ENCODE results near the gene SEPTIN3.

The SEPTIN3 gene, protein sequence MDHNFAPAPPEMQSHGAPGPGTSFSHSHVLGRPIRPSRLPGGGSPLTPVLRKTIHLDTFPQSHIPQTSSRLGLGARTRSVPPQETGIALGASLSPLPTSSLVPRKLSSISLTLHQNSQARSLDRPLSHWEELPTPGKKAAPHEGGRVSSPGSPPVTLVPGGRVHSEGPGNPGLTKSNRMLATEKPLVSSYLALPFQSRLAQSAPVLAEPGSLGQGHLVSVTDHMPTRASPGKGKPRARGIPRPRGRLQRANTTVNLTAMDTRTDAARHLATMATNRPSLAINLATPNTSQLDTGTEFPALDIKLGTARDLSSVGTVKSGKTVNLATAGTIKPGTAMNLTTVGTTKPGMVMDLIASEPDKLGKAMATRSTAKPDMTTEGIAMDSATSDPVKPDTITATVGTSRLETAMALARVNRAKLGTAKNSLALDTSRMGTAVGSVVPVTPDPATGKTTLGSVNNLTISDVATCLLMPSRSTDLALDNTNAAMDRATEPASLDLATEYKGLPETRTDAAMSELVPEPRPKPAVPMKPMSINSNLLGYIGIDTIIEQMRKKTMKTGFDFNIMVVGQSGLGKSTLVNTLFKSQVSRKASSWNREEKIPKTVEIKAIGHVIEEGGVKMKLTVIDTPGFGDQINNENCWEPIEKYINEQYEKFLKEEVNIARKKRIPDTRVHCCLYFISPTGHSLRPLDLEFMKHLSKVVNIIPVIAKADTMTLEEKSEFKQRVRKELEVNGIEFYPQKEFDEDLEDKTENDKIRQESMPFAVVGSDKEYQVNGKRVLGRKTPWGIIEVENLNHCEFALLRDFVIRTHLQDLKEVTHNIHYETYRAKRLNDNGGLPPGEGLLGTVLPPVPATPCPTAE

DNA sequence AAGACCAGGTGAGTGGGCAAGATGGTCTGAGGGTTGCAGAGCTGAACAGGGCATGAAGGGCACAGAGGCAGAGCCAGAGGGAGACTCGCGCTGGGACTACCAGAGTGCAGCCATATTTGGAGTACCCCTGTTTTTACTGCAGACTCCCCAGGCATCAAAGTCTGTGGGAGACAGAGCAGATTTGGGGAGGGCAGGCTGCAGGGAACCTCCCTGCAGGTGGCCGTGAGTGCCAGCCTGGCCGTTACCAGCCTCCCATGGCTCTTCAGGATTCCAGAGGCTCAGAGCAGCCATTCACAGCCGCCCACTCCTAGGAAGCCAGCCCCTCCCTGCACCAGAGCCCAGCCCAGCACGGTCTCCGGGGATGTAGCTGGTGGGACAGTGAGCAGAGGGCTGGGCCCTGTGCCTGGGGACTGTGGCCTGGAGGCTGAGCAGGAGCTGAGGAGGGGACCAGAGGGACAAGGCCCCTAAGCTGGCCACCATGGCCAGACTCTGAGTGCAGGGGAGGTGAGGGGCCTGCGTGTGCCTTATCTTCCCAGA is at the start of gene SEPTIN3:
TSS of gene SEPTIN3 (plus strand) at position 334 of the 537 bp plus-strand sequence. CDS start 2,050 bp downstream, outside the sequence.
- DNase-seq (ENCODE audit: low spot score) = no peak

DNA sequence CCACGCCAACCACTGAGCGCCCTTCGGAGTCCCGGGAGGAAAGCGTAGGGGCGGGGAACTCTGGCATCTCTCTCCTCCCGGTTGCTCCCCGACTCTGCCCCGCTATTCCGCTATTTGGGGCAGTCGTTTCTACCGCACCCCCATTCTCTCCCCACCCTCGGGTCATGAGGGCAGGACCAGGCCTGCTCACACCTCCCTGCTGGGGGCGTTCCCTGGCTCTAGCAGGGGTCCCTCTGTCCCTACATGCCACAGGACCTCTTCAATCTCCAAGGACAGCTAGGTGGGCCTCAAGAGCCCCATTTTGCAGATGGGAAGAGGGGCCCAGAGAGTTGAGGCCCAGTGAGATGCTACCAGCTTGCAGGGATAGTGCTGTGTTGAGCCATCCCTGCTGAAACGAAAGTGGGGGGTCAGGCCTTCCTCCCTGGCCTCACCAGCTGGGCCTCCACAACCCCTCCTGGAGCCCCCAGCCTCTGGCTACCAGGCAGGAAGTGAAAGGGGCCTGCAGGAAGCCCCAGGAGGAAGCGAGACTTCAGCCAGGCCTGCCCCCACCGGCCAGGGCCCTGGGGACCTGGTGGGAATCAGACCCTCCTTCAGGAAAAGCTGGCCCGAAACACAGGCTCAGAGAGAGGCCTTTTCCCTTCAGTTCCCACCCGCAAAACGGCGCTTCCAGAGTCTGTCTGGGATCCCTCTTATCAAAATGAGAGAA is 48.8 kb upstream of the SEPTIN3 start:
- no peak for DNase-seq (ENCODE audit: low spot score)

DNA sequence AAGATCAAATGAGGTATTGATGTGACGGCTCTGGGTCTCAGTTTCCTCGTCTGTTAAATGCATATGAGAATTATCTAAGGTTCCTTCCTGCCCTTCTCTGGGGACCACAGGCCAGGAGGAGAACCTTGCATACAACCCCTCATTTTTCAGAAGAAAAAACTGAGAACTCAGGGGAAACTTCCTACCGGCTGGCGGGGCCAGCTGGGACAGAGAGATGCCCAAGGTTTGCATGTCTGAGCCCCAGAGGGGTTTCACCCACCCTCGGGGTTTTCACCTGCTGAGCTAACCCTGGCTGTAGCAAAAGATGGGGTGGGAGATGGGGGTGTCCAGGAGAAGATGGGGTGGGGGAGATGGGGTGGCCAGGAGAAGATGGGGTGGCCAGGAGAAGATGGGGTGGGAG is 46.9 kb upstream of the SEPTIN3 start:
- DNase-seq (ENCODE audit: low spot score) = no peak

DNA sequence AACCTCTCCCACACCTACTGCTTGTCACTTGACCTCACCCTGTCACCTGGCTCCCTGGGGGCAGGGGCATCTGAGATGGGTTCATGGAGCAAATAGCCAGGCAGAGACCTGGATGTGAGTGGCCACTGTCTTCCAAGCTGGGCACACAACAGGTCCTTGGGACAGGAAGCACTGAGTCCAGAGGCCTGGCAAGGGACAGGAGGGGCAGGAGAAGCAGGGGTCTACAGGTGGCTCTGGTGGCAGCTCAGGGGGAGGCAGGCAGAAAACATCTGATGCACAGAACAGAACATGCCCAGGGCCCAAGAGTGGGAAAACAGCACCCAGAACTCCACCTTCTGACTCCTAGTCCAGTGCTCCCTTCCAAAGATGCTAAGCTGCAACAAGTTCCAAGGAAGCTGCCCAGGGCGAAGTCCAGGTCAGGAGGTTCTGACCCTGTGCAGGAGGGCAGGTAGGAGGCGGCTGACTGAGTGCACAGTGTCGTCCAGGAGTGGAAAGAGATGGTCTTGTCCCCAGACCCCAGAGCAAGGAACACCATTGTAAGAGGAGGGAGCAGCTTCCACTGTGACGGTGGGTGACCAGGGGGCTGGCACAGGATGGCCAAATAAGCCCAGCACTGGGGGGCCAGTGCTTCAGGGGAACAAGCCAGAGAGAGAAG is 46.2 kb upstream of the SEPTIN3 start:
- no peak for DNase-seq (ENCODE audit: low spot score)

DNA sequence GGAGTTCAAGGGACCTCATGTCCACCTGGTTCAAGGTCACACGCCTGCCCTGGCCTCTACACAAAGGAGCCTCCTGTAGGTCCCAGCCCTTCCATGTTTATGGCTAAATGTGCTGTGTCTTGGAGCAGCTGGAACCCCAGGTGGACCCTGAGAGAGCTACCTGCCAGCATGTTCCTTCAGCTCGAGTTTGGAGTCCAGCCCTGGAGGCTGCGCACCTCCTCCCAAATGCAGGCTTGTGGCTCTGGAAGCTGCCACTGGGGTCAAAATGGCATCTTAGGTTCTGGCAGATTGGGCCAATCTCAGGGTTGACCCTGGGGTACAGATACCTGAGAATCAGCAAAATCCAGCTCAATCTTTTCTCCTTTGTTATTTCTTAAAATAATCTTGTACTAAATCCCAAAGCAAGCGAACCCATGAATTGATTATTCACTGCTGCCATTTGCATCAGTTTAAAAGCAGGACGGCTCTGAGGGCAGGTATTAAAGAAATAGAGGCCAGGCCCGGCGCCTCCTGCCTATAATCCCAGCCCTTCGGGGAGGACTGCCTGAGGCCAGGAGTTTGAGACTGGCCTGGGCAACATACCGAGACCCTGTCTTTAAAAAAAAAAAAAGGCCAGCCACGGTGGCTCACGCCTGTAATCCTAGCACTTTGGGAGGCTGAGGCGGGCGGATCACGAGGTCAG is 45.5 kb upstream of the SEPTIN3 start:
- no peak for DNase-seq (ENCODE audit: low spot score)

DNA sequence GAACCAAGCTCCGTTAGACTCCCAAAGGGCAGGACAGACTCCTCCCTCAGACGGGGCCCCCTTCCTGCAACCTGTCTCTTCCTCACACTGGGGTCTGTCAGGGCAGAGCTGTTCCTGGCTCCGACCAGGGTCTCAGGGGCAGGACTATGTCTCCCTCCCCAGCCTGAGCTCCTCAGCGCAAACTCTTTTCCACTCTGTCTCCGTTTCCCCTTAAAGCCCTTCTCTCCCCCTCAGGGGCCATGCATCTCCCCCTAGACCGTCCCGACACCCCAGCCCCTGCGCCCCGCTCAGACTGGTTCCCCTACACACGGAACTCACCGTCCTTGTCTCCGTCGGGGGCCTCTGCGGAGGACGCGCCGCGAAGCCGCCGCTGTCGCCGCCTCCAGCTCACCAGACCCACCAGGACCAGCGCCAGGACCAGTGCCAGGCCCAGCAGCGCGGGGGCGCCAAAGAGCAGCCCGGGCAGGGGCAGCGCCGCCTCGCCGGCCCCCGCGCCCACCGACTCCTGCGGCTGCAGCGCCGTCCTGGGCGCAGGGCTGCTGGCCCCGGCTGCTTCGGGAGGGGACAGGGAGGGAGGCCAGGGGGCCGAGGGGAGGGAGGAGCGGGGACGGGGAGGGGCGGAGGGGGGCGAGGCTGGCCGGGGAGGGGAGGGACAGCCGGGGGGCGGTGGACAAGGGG is 43.3 kb upstream of the SEPTIN3 start:
- no peak for DNase-seq (ENCODE audit: low spot score)

DNA sequence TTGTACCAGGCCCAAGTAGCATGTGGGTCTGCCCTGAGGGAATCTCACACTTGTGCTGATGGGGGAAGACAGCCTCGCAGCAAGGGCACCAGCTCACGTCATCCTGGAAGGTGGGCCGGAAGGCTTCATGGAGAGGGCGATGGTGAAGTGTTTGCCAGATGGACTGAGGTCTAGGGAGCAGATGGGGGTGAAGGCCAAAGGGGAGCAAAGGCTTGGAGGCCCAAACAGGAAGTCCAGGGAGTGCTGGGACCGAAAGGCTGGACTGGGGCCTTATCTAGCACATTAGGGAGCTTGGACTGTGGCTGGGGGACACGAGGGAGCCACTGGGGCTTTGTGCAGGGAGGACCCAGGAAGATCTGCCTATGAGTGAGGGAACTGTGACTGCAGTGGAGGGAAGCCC is 41.4 kb upstream of the SEPTIN3 start:
- no peak for DNase-seq (ENCODE audit: low spot score)

DNA sequence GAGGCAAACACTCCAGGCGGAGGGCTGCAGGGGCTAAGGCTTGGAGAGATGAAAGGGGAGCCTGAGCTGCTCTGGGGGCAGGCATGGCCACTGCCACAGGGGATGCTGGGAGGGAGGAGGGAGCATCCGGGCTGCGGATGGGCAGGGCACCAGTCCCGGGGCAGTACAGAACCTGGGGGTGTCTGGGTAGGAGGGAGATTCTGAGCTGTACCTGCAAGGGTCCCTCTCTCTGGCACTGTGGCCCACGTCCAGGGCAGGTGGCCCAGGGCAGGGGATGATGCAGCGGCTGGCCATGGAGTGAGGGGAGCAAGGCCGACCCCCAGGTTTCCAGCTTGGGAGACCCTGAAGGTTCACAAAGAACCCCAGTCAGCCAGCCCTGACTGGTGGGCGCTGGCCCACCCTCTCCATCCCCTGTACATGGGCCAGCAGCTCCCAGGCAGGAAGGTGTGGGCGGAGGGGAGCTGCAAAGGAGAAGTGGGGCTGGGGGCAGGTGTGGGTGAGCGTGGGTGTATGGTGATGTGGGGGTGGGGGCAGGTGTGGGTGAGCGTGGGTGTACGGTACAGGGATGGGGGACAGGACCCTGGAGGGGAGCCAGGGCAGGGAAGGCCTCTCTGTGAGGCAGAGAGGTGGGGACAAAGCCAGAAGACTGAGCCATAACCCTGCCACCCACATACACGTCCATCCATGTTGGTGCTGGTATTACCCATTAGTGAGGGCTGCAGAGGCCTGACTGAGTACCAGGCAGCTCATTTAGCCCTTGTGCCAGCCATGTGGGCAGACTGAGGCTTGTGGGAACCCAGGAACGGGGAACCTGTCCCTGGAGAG is 40.4 kb upstream of the SEPTIN3 start:
- DNase-seq (ENCODE audit: low spot score) = no peak

DNA sequence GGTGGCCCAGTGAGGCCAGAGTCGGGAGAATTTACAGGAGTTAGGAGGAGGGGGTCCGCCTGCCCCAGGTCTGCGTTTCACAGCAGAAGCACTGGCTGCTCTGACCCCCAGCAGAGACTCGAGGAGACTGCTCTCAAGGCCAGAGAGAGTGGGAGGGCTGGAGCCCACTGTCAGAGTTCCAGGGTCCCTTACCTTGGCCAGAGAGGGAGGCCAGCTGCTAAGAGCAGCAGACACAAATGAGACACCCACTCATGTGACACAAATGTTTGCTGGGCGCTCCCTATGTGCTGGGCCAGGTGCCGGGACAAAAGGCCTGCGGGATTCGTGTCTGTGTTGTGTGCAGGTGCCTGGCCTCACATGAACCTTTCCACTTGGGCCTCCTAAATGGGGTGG is 39.8 kb upstream of the SEPTIN3 start:
- DNase-seq (ENCODE audit: low spot score) = no peak

DNA sequence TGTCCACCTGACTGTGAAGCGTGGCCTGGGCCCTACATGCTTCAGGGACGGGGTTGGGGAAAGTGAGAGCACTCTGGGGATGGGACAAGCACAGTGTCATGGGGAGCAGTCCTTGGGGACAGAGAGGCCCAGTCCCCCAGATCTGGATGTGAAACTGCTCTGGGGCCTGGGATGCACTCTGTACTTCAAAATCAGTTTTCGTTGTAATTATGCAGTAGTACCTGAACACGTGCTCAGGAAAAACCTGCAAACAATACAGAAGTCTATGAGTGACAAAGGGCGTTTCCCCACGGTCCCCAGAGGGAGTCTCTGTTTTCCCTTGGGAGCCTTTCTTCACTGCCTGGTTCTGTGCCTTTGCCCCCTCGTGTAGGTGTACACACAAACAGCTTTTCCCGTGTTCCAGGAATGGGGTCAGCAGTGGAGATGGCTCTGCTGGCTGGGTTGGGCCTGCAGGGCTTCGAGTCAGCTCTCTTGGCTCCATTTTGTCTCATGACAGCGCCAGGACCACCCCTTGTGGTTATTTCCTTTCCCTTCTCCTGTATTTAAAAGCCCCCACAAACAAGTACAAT is 37.5 kb upstream of the SEPTIN3 start:
- no peak for DNase-seq (ENCODE audit: low spot score)

DNA sequence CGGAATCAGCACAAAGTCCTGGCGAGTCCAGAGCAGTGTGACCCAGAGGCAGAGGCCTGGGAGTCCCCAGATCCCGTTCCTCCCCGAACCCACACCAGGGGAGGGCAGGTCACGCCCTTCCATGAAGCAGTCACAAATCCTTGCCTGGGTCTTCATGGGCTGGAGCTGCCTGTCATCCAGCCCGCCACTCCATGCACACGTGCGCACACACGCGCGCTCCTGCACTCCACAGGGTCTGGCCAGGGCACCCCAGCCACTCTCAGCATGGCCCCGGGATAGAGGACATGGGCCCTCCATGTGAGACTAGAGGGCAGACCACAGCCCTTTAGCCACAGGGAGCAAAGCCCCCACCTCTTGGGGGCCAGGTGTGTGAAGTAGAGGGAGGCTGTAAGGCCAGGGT is 36.9 kb upstream of the SEPTIN3 start:
- no peak for DNase-seq (ENCODE audit: low spot score)

DNA sequence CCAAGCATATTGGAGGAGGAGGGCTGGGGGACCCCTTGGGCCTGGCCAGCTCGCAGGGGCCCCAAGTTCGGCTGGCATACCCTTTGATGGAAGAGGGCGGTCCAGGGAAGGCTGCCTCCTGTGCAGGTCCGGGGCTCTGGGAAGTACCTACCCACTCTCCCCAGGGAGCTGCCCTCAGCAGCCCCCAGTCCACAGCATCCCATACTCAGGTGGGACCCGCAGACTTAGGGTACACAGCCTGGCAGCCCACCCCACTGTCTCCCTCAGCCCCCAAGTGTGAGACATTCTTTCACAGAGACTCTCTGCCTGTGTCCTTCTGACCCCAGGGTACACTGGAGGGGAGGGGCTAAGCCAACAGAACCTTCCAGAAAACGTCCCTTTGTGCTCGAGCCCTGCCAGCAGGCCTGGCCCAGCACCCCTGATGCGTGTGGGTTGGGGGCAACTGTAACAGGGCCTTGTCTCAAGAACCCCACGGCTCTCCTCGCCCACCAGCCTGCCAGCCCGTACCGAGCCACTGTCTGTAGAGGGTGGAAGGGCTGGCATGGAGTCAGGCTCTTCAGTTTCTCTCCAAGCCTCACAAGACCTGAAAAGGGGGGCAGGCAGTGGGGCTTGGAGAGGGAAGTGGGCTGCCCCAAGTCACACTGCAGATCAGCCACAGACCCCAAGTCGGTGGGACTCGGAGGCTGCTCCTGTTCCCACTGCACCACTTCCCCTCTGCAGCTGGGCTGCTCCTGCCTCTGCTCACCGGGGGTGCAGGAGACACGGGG is 35.6 kb upstream of the SEPTIN3 start:
- DNase-seq (ENCODE audit: low spot score) = no peak

DNA sequence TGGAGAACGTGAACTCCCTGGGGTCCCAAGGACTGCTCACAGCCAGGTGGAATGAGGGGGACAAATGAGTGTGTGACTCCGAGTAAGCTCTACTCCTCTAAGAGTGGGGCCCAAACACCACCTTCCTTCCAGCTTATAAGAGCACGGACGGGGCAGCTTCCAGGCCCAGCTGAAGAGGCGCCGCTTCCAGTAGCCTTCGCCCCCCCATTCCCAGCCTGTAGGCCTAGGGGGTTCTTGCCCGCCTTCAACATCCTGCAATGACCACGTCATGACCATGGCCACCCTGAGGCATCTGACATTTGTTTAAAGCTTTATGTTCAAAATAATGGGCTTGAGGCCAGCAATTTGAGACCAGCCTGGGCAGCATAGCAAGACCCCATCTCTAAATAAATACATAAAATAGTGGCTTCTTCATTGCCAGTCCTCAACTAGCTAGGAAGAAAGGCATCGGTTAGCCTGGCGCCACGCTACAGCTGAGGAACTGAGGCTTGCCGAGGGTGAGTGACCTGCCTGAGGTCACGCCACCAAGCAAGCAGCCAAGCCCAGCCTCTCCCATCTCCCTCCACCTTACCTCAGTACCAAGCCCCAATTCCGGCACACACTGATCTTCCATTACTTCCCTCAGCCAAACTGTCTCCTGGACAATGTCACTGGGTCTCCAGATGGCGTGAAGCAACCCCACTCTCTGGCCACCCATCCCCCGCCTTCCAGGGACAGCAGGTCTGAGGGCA is 34.8 kb upstream of the SEPTIN3 start:
- no peak for DNase-seq (ENCODE audit: low spot score)

DNA sequence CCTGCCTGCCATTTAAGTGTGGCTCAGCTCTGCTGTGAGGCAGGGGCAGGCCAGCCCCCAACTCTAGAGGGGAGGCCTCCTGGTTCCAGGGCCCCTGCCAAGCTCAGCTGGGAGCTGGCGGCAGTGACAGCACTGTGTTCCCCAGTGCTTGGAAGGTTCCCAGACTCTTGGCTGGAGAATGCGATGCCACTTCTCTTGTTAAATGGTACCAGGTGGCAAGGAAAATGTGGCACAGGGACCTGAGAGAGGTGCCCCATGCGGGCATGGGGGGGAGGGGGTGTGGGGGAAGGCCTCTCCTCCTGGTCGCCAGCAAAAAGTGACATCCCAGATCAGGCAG is 34.3 kb upstream of the SEPTIN3 start:
- no peak for DNase-seq (ENCODE audit: low spot score)

DNA sequence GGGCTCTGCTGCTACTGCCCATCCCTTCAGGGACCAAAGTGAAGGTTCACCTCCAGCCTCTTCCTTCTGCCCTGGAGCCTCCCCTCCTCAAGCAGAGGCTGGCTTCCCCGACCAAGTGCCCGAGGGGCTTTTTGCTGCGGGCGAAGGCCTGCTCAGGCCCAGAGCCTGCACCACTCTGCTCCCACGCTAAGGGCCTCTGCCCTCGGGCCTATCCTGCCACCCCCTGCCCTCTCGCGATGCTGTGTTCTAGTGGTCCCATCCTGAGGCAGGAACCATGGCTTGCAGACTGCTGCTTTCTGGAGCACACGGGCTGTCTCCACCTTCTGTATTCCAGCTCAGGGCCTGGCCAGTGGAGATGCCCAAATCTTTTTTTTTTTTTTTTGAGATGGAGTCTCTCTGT is 33.7 kb upstream of the SEPTIN3 start:
- no peak for DNase-seq (ENCODE audit: low spot score)

DNA sequence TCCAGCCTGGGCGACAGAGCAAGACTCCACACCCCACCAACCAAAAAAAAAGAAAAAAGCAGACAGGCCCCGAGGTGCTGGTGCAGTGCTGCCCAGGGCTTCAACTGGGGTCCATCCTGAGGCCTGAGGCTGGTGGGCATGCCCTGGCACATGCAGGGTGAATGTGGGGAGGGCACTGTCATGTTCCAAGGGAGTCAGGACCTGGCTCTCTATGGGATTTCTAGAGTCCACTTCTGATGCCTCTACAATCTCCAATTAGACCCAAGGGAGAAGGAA is 32.4 kb upstream of the SEPTIN3 start:
- no peak for DNase-seq (ENCODE audit: low spot score)

DNA sequence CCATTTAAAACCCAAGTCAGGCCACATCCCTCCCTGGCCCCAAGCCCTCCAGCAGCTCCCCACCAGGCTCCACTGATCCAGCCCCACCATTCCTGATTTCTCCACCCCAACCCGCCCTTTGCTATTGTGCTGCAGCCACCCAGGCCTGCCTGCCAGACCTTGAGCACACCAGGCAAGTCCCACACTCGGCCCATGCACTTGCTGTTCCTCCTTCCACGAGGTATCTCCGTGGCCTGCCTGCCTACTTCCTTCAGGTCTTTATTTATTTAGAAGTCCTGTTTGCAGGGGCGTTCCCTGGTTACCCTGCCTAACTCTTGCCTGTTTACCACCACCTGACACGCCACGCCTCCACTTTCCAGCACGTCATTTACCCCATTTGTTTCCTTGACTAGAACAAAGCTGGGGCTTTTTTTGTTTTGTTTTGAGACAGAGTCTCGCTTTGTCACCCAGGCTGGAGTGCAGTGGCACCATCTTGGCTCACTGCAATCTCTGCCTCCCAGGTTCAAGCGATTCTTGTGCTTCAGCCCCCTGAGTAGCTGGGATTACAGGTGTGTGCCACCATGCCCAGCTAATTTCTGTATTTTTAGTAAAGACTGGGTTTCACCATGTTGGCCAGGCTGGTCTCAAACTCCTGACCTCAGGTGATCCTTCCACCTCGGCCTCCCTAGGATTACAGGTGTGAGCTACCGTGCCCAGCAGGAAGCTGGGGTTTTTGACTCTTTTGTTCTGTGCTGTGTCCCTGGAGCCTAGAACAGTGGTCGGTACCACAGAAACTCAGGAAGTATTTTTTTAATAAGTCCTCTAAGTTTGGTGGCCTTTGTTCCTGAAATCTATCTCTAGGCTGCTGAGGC is 29.0 kb upstream of the SEPTIN3 start:
- no peak for DNase-seq (ENCODE audit: low spot score)

All from LoVo (cell line).